Hepatocyte (in vitro differentiated cells): ENCODE results near the gene SLC9A7. TPM values are rescaled to one million over a fixed set of nuclear protein-coding genes. Genes with fewer than 3 reads are reported as not detected.

Source experiments
- DNase-seq: peaks from one replicate; pipeline ENCODE4 v3.0.0-alpha.2; 2016; ENCODE audit warnings: low spot score
- H2AFZ ChIP-seq: fragments of 200-600 bp; sonication (generic); 2 replicates; pipeline ENCODE4 v1.6.0; 2016; ENCODE audit warnings: antibody characterized with exemption, mild to moderate bottlenecking
- H3K27ac ChIP-seq: fragments of 200-600 bp; sonication (generic); 2 replicates; pipeline ENCODE4 v1.5.1; 2016; ENCODE audit warnings: mild to moderate bottlenecking
- H3K27me3 ChIP-seq: fragments of 200-600 bp; sonication (generic); 2 replicates; pipeline ENCODE4 v1.6.1; 2016
- H3K36me3 ChIP-seq: fragments of 200-600 bp; sonication (generic); replicated peaks from 2 replicates; pipeline ENCODE4 v1.5.1; 2016; ENCODE audit warnings: low read depth; ENCODE audit not compliant: insufficient read depth
- H3K4me1 ChIP-seq: fragments of 200-600 bp; sonication (generic); 2 replicates; pipeline ENCODE4 v1.5.1; 2016; ENCODE audit warnings: mild to moderate bottlenecking, moderate library complexity; ENCODE audit not compliant: insufficient read depth
- H3K4me2 ChIP-seq: fragments of 200-600 bp; sonication (generic); 2 replicates; pipeline ENCODE4 v1.6.0; 2016
- H3K4me3 ChIP-seq: fragments of 200-600 bp; sonication (generic); 2 replicates; pipeline ENCODE4 v1.5.1; 2016; ENCODE audit warnings: mild to moderate bottlenecking
- H3K79me2 ChIP-seq: fragments of 200-600 bp; sonication (generic); 2 replicates; pipeline ENCODE4 v1.6.0; 2017; ENCODE audit warnings: mild to moderate bottlenecking
- H3K9me2 ChIP-seq: fragments of 200-600 bp; sonication (generic); replicated peaks from 2 replicates; pipeline ENCODE4 v1.6.0; 2017; ENCODE audit warnings: mild to moderate bottlenecking; ENCODE audit not compliant: insufficient read depth
- H3K9me3 ChIP-seq: fragments of 200-600 bp; sonication (generic); 2 replicates; pipeline ENCODE4 v1.5.1; 2016; ENCODE audit warnings: low read depth, mild to moderate bottlenecking
- H4K20me1 ChIP-seq: fragments of 200-600 bp; sonication (generic); 2 replicates; pipeline ENCODE4 v1.6.0; 2016; ENCODE audit warnings: mild to moderate bottlenecking; ENCODE audit not compliant: insufficient read depth, poor library complexity, severe bottlenecking
- CTCF ChIP-seq: fragments of 200-600 bp; sonication (generic); IDR thresholded peaks from 2 replicates; pipeline ENCODE4 v1.5.1; 2016; ENCODE audit warnings: antibody characterized with exemption, mild to moderate bottlenecking; ENCODE audit not compliant: poor library complexity
- EZH2 ChIP-seq: fragments of 200-600 bp; sonication (generic); IDR thresholded peaks from 2 replicates; pipeline ENCODE4 v1.6.1; 2016; ENCODE audit warnings: antibody characterized with exemption, mild to moderate bottlenecking, borderline replicate concordance
- EZH2phosphoT487 ChIP-seq: fragments of 200-600 bp; sonication (generic); IDR thresholded peaks from one replicate; pipeline ENCODE4 v1.6.1; 2018; ENCODE audit warnings: antibody characterized with exemption, mild to moderate bottlenecking, low read depth, moderate library complexity; ENCODE audit not compliant: unreplicated experiment, severe bottlenecking
- WGBS: methylation state at CpG from one replicate; pipeline ENCODE4 v1.1.6; 2016; ENCODE audit warnings: low lambda C conversion rate; ENCODE audit errors: missing lambda C conversion rate; 5-methylcytosine and 5-hydroxymethylcytosine counted together
- polyA plus RNA-seq: library from polyadenylated mRNA; unstranded; fragments of >200 nt; fragmentation: Nextera tagmentation; extraction: Ambion mirVana; gene quantifications from 2 replicates; pipeline ENCODE4 v1.2.1, GENCODE V29; 2016
- total RNA-seq: library from RNA; depleted of rRNA; stranded (reverse); fragments of >200 nt; gene quantifications from 2 replicates; pipeline ENCODE4 v1.2.3, GENCODE V29; 2014

The SLC9A7 gene
- total and polyA plus RNA-seq, 2 experiments from 2014 or later: 3.6 to 8.1 TPM

- H3K79me2 ChIP-seq: no peaks in the 10 kb centered on the region
- H3K27ac ChIP-seq: no peak overlapping the region
- H3K27me3 ChIP-seq: no peaks in the 10 kb centered on the region
- DNase-seq: no peak
- H3K4me1 ChIP-seq: no peaks in the 10 kb centered on the region
- H4K20me1 ChIP-seq: no peaks in the 10 kb centered on the region
- no peak for TF ChIP-seq EZH2
- TF ChIP-seq EZH2phosphoT487: no peak
- TF ChIP-seq CTCF: no peak
- no peaks in the 10 kb centered on the region for H3K36me3 ChIP-seq
- no peak overlapping the region for H3K4me2 ChIP-seq
- no peaks in the 10 kb centered on the region for H3K9me2 ChIP-seq
- no peak overlapping the region for H3K4me3 ChIP-seq
- H3K9me3 ChIP-seq: no peaks in the 10 kb centered on the region
- 91% methylated on average over 6 of the region's 6 CpGs for WGBS
- H2AFZ ChIP-seq: no peak overlapping the region
Observed at GRCh38 chrX:46580613-46581012, 178.3 kb downstream of the SLC9A7 start.

- H3K27ac ChIP-seq: no peak overlapping the region
- 92% methylated on average over 1 of the region's 1 CpG for WGBS
- no peak overlapping the region for H3K4me3 ChIP-seq
- no peaks in the 10 kb centered on the region for H3K4me1 ChIP-seq
- no peaks in the 10 kb centered on the region for H3K36me3 ChIP-seq
- no peaks in the 10 kb centered on the region for H3K9me3 ChIP-seq
- no peaks in the 10 kb centered on the region for H3K79me2 ChIP-seq
- no peaks in the 10 kb centered on the region for H3K9me2 ChIP-seq
- no peak for TF ChIP-seq EZH2phosphoT487
- no peaks in the 10 kb centered on the region for H4K20me1 ChIP-seq
- DNase-seq: no peak
- H2AFZ ChIP-seq: no peak overlapping the region
- H3K4me2 ChIP-seq: no peak overlapping the region
- peaks cover 3% of the 10 kb centered on the region for H3K27me3 ChIP-seq
Observed at GRCh38 chrX:46579250-46579649, 179.7 kb downstream of the SLC9A7 start.

- WGBS: 73% methylated on average over 7 of the region's 7 CpGs
- H3K4me2 ChIP-seq: no peak overlapping the region
- H3K4me1 ChIP-seq: no peaks in the 10 kb centered on the region
Observed at GRCh38 chrX:46577221-46578005, 181.5 kb downstream of the SLC9A7 start.

More at GRCh38 chrX:46577221-46578005, 181.5 kb downstream of the SLC9A7 start:
- H3K79me2 ChIP-seq: no peaks in the 10 kb centered on the region
- no peaks in the 10 kb centered on the region for H4K20me1 ChIP-seq
- no peak overlapping the region for H3K27ac ChIP-seq
- no peaks in the 10 kb centered on the region for H3K9me3 ChIP-seq
- peaks cover 3% of the 10 kb centered on the region for H3K27me3 ChIP-seq
- H2AFZ ChIP-seq: no peak overlapping the region
- no peaks in the 10 kb centered on the region for H3K36me3 ChIP-seq
- no peak overlapping the region for H3K4me3 ChIP-seq
- TF ChIP-seq EZH2 (no peak), EZH2phosphoT487 (no peak), CTCF (no peak)
- H3K9me2 ChIP-seq: no peaks in the 10 kb centered on the region
- DNase-seq: no peak
